Naive thymus-derived CD4-positive, alpha-beta T cell (primary cell): ENCODE data around the gene SLC52A3. TPM values are rescaled to one million over a fixed set of nuclear protein-coding genes. Genes with fewer than 3 reads are reported as not detected.

Experiments used
- ATAC-seq: fragments of 150-1000 bp; cut with Tn5 transposase; 2 replicates; pipeline ENCODE4 v1.10.0; 2021; ENCODE audit warnings: mild to moderate bottlenecking, moderate library complexity
- CTCF ChIA-PET: fragments of 350-600 bp; sonication (Branson Sonifier 250); formaldehyde crosslinking; loops from one replicate; lab custom pipeline; 2021; ENCODE audit warnings: antibody characterized with exemption; lab: Charles Lee
- POLR2A ChIA-PET: fragments of 350-600 bp; sonication (Branson Sonifier 250); formaldehyde crosslinking; loops from one replicate; lab custom pipeline; 2021; ENCODE audit warnings: antibody characterized with exemption, inconsistent platforms; lab: Charles Lee
- DNase-seq, 9 donors: peaks; one replicate each; pipeline versions ENCODE4 v3.0.0 to v3.0.0-alpha.2; 2020 to 2022; ENCODE audit warnings: mixed read lengths in 1 of 9
- H3K27ac ChIP-seq: one replicate; pipeline ENCODE4 v1.7.0; 2013; ENCODE audit warnings: mild to moderate bottlenecking, low read depth, low read length, moderate library complexity
- H3K27me3 ChIP-seq, 2 donors: one replicate each; pipeline ENCODE4 v1.7.0; 2013; ENCODE audit warnings: low read length in 2 of 2, mild to moderate bottlenecking in 2 of 2, moderate library complexity in 2 of 2; ENCODE audit not compliant: control insufficient read depth in 2 of 2, insufficient read depth in 2 of 2
- H3K36me3 ChIP-seq, 3 experiments: 1 replicate in 2 of 3; 2 replicates in 1 of 3; pipeline ENCODE4 v1.7.0; 2013; ENCODE audit warnings: low read length in 3 of 3, mild to moderate bottlenecking in 3 of 3, moderate library complexity in 1 of 3; ENCODE audit not compliant: insufficient read depth in 3 of 3, control insufficient read depth in 2 of 3
- H3K4me1 ChIP-seq, 2 donors: one replicate each; pipeline ENCODE4 v1.7.0; 2013; ENCODE audit warnings: low read length in 2 of 2, mild to moderate bottlenecking in 2 of 2, moderate library complexity in 1 of 2; ENCODE audit not compliant: control insufficient read depth in 2 of 2, insufficient read depth in 2 of 2
- H3K4me3 ChIP-seq: 2 replicates; pipeline ENCODE4 v1.7.0; 2013; ENCODE audit warnings: mild to moderate bottlenecking, low read length
- H3K9me3 ChIP-seq, 3 experiments: 1 replicate in 2 of 3; 2 replicates in 1 of 3; pipeline ENCODE4 v1.7.0; 2013; ENCODE audit warnings: low read length in 3 of 3; ENCODE audit not compliant: control insufficient read depth in 2 of 3
- H3K27ac Mint-ChIP-seq, 9 donors: one replicate each; pipeline ENCODE4 v1.8.0; 2020 to 2022; ENCODE audit warnings: mixed read lengths in 9 of 9, mild to moderate bottlenecking in 8 of 9, moderate library complexity in 5 of 9, inconsistent platforms in 2 of 9
- H3K27me3 Mint-ChIP-seq, 5 donors: one replicate each; pipeline ENCODE4 v1.8.0; 2021 to 2022; ENCODE audit warnings: mixed read lengths in 5 of 5, mild to moderate bottlenecking in 1 of 5
- H3K36me3 Mint-ChIP-seq, 5 donors: one replicate each; pipeline ENCODE4 v1.8.0; 2020 to 2022; ENCODE audit warnings: mixed read lengths in 5 of 5, mild to moderate bottlenecking in 3 of 5, inconsistent platforms in 1 of 5
- H3K4me1 Mint-ChIP-seq, 7 donors: one replicate each; pipeline ENCODE4 v1.8.0; 2020 to 2022; ENCODE audit warnings: mixed read lengths in 7 of 7, mild to moderate bottlenecking in 3 of 7, inconsistent platforms in 1 of 7
- H3K4me3 Mint-ChIP-seq, 10 donors: one replicate each; pipeline ENCODE4 v1.8.0; 2020 to 2022; ENCODE audit warnings: mild to moderate bottlenecking in 10 of 10, mixed read lengths in 10 of 10, moderate library complexity in 6 of 10, inconsistent platforms in 2 of 10
- H3K9me3 Mint-ChIP-seq, 11 donors: one replicate each; pipeline ENCODE4 v1.8.0; 2020 to 2022; ENCODE audit warnings: mixed read lengths in 11 of 11, mild to moderate bottlenecking in 4 of 11, inconsistent platforms in 1 of 11, moderate library complexity in 1 of 11
- intact Hi-C, 2 donors: fragments of 100-400 bp; cut with micrococcal nuclease; formaldehyde crosslinking; loops; one replicate each; pipeline ENCODE4 v1.15.1; 2023
- polyA plus RNA-seq, 2 donors: library from polyadenylated mRNA; unstranded; fragments of 300-500 nt; fragmentation: Illumina TruSeq; gene quantifications; one replicate each; pipeline ENCODE4 v1.2.3, GENCODE V29; 2021
- total RNA-seq, 6 experiments: library from RNA in 5 of 6; stranded (reverse) in 5 of 6; gene quantifications; 1 replicate in 5 of 6; 2 replicates in 1 of 6; pipeline ENCODE4 v1.2.3 and lab custom pipeline; 2021 to 2026

The SLC52A3 gene
- total and polyA plus RNA-seq, 7 experiments from 2014 or later = not detected

GRCh38 chr20:787825-788224, 19.5 kb upstream of the SLC52A3 start:
- intact Hi-C loops = no loop called here
- H3K27me3 Mint-ChIP-seq = peaks cover 15 to 58% (median 33%) of the 10 kb centered on the region in 5 donors
- no peak for ATAC-seq
- Histone ChIP-seq H3K27me3 (peaks cover 0 to 3% of the 10 kb centered on the region in 2 donors), H3K36me3 (no peaks in the 10 kb centered on the region), H3K4me1 (no peaks in the 10 kb centered on the region), H3K9me3 (peaks cover 0 to 13% (median 0%) of the 10 kb centered on the region in 3 experiments), H3K4me3 (no peak overlapping the region), H3K27ac (no peak overlapping the region)
- no peak for DNase-seq
- H3K36me3 Mint-ChIP-seq = peaks cover 0 to 19% (median 0%) of the 10 kb centered on the region in 5 donors
- no peaks in the 10 kb centered on the region for H3K4me1 Mint-ChIP-seq
- H3K4me3 Mint-ChIP-seq = no peak overlapping the region
- ChIA-PET CTCF (no interaction called here), POLR2A (no interaction called here)
- peaks cover 13 to 69% (median 30%) of the 10 kb centered on the region in 11 donors for H3K9me3 Mint-ChIP-seq
- no peak overlapping the region for H3K27ac Mint-ChIP-seq

DNA sequence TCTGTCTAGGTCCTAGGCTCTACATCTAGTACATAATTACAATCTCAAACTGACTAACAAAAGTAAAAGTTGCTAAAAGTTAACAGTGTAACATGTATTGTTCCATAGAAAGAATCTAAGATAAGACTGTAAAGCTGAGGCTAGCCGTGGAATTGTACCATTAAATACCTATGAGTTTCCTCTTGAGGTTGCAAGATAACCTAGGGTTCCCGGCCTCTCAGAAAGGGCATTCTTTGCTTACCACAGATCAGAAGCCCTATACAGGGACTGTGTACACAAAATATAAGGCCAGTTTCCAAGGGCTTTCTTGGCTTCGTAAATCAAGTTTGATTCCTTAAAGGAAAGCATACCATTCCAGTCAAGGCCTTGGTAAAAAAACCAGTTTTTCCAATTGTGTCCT, 11.5 kb upstream of the SLC52A3 start:
- Mint-ChIP-seq H3K4me1 (no peaks in the 10 kb centered on the region), H3K36me3 (peaks cover 0 to 14% (median 0%) of the 10 kb centered on the region in 5 donors), H3K4me3 (no peak overlapping the region), H3K27me3 (peaks cover 0 to 6% (median 5%) of the 10 kb centered on the region in 5 donors), H3K9me3 (peaks cover 6 to 20% (median 16%) of the 10 kb centered on the region in 11 donors), H3K27ac (no peak overlapping the region)
- CTCF ChIA-PET = no interaction called here
- no peaks in the 10 kb centered on the region for H3K36me3 ChIP-seq
- no peak overlapping the region for H3K27ac ChIP-seq
- H3K4me3 ChIP-seq = no peak overlapping the region
- H3K4me1 ChIP-seq = no peaks in the 10 kb centered on the region
- DNase-seq (no peak), ATAC-seq (no peak)
- H3K9me3 ChIP-seq = peaks cover 0 to 5% (median 0%) of the 10 kb centered on the region in 3 experiments
- H3K27me3 ChIP-seq = no peaks in the 10 kb centered on the region
- POLR2A ChIA-PET = no interaction called here
- intact Hi-C loops = no loop called here

- ChIA-PET CTCF (no interaction called here), POLR2A (no interaction called here)
- no peak overlapping the region for H3K27ac Mint-ChIP-seq
- peaks cover 0 to 3% (median 0%) of the 10 kb centered on the region in 7 donors for H3K4me1 Mint-ChIP-seq
- Histone ChIP-seq H3K4me3 (no peak overlapping the region), H3K36me3 (no peaks in the 10 kb centered on the region), H3K4me1 (no peaks in the 10 kb centered on the region), H3K27ac (no peak overlapping the region), H3K9me3 (no peaks in the 10 kb centered on the region), H3K27me3 (no peaks in the 10 kb centered on the region)
- H3K4me3 Mint-ChIP-seq = no peak overlapping the region
- no peaks in the 10 kb centered on the region for H3K9me3 Mint-ChIP-seq
- intact Hi-C loops = no loop called here
- peaks cover 0 to 18% (median 7%) of the 10 kb centered on the region in 5 donors for H3K27me3 Mint-ChIP-seq
- no peak for ATAC-seq
- H3K36me3 Mint-ChIP-seq = no peaks in the 10 kb centered on the region
- DNase-seq = no peak
Measured at GRCh38 chr20:776165-776564, 7.9 kb upstream of the SLC52A3 start.

DNA sequence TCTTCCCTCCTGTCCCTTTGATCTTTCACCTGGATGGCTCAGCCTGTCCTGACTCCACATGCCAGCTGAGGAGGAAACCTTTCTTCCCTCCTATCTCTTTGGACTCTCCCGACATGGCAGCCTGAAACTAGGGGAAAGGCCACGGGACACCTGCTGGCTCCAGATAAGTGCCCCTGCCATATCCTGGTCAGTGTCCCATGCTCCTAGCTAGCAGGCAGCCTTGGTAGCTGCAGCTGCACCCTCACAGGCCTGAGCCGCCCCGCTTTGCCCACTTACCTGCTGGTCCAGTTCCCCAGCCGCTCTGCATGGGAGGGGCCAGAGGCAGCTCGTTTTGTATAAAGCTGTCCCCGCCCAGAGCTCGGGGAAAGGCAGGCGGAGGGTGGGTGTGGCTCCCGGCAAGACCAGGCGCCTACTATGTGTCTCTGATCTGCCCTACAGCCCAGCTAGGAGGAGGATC, 7.4 kb upstream of the SLC52A3 start:
- Histone ChIP-seq H3K9me3 (no peaks in the 10 kb centered on the region), H3K4me3 (no peak overlapping the region), H3K4me1 (no peaks in the 10 kb centered on the region), H3K27ac (no peak overlapping the region), H3K27me3 (no peaks in the 10 kb centered on the region), H3K36me3 (no peaks in the 10 kb centered on the region)
- Mint-ChIP-seq H3K27me3 (peaks cover 0 to 18% (median 10%) of the 10 kb centered on the region in 5 donors), H3K36me3 (no peaks in the 10 kb centered on the region), H3K9me3 (peaks cover 0 to 1% (median 0%) of the 10 kb centered on the region in 11 donors), H3K4me1 (peaks cover 0 to 3% (median 0%) of the 10 kb centered on the region in 7 donors), H3K27ac (no peak overlapping the region), H3K4me3 (no peak overlapping the region)
- POLR2A ChIA-PET = no interaction called here
- CTCF ChIA-PET = no interaction called here
- no peak for ATAC-seq
- intact Hi-C loops = no loop called here
- no peak for DNase-seq

GRCh38 chr20:774660-775057, 6.4 kb upstream of the SLC52A3 start:
- intact Hi-C loops = no loop called here
- Mint-ChIP-seq H3K4me3 (no peak overlapping the region), H3K27ac (no peak overlapping the region), H3K36me3 (no peaks in the 10 kb centered on the region), H3K9me3 (peaks cover 0 to 2% (median 0%) of the 10 kb centered on the region in 11 donors), H3K4me1 (peaks cover 0 to 3% (median 0%) of the 10 kb centered on the region in 7 donors), H3K27me3 (peaks cover 0 to 18% (median 10%) of the 10 kb centered on the region in 5 donors)
- ATAC-seq (no peak), DNase-seq (no peak)
- H3K27me3 ChIP-seq = no peaks in the 10 kb centered on the region
- POLR2A ChIA-PET = no interaction called here
- H3K4me3 ChIP-seq = no peak overlapping the region
- H3K9me3 ChIP-seq = no peaks in the 10 kb centered on the region
- no peak overlapping the region for H3K27ac ChIP-seq
- CTCF ChIA-PET = no interaction called here
- H3K4me1 ChIP-seq = no peaks in the 10 kb centered on the region
- no peaks in the 10 kb centered on the region for H3K36me3 ChIP-seq

DNA sequence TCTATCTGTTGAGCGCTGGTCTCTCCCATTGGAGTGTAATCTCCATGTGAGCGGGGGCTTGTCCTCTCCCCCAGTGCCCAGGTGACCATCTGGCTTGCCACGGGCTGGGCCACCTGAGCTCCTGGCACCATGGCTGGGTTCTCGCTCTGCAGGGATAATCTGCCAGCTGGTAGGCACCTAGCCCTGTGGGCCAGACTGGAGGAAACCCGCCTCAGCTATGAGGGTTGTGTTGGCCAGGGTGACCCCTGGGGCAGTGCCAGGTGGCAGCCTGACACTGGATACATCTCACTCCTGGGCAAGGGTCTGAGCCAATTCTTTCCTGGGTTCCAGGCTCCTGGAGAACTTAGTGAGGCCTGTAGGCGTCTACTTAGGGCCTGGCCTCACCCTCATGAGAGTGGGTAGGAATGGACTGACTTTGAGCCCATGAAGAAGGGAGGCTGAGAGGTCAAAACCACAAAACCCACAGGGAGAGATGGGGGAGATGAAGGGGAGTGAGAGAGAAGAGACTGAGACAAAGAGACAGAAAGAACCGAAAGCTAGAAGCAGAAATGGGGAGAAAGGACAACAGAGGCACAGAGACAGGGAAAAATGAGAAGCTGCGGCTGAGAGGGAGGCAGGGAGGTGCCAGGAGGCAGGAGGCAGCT, 5.8 kb upstream of the SLC52A3 start:
- Mint-ChIP-seq H3K9me3 (peaks cover 0 to 2% (median 0%) of the 10 kb centered on the region in 11 donors), H3K4me1 (peaks cover 0 to 3% (median 0%) of the 10 kb centered on the region in 7 donors), H3K27me3 (peaks cover 0 to 18% (median 10%) of the 10 kb centered on the region in 5 donors), H3K4me3 (no peak overlapping the region), H3K36me3 (no peaks in the 10 kb centered on the region), H3K27ac (no peak overlapping the region)
- intact Hi-C loops = no loop called here
- Histone ChIP-seq H3K4me3 (no peak overlapping the region), H3K27me3 (no peaks in the 10 kb centered on the region), H3K9me3 (no peaks in the 10 kb centered on the region), H3K27ac (no peak overlapping the region), H3K4me1 (no peaks in the 10 kb centered on the region), H3K36me3 (no peaks in the 10 kb centered on the region)
- ATAC-seq = no peak
- ChIA-PET POLR2A (no interaction called here), CTCF (no interaction called here)
- no peak for DNase-seq

DNA sequence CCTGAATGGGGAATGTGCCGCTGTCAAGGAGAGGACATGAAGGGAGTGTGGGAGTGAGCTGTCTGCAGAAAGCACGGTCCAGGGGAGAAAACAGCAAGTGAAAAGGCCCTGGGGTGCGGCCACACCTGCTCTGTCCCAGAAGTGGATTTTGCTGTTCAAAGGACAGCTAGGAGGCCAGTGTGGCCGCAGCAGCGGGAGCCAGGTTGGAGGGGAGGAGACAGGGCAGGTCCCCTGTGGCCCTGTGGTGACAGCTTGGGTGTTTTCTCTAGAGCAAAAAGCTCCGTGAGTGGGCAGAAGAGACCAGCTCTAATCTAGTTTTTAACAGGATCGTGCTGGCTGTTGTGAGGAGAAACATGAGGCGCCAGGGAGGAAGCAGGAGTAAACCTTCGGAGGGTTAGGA, 4.5 kb upstream of the SLC52A3 start:
- intact Hi-C loops = no loop called here
- Histone ChIP-seq H3K36me3 (no peaks in the 10 kb centered on the region), H3K4me1 (no peaks in the 10 kb centered on the region), H3K4me3 (no peak overlapping the region), H3K27ac (no peak overlapping the region), H3K9me3 (no peaks in the 10 kb centered on the region), H3K27me3 (no peaks in the 10 kb centered on the region)
- Mint-ChIP-seq H3K27ac (peak overlapping the region in 1 of 9 donors; percentile 14), H3K4me1 (peaks cover 0 to 6% (median 0%) of the 10 kb centered on the region in 7 donors), H3K4me3 (no peak overlapping the region), H3K27me3 (peaks cover 3 to 18% (median 10%) of the 10 kb centered on the region in 5 donors), H3K36me3 (no peaks in the 10 kb centered on the region), H3K9me3 (peaks cover 0 to 2% (median 0%) of the 10 kb centered on the region in 11 donors)
- ATAC-seq (no peak), DNase-seq (no peak)
- ChIA-PET POLR2A (no interaction called here), CTCF (no interaction called here)
